Stimulated activated CD4-positive, alpha-beta T cell treated with anti-CD3 and anti-CD28 coated beads, Interleukin-1b, Interleukin-23, amount 100 ng/mL, for 4 hours (primary cell): ENCODE measurements around the gene FGFR4.

ENCODE experiments used
- DNase-seq, 2 donors: peaks; one replicate each; pipeline ENCODE4 v3.0.0-alpha.2; 2020; ENCODE audit warnings: low read depth in 2 of 2

FGFR4 gene

DNA sequence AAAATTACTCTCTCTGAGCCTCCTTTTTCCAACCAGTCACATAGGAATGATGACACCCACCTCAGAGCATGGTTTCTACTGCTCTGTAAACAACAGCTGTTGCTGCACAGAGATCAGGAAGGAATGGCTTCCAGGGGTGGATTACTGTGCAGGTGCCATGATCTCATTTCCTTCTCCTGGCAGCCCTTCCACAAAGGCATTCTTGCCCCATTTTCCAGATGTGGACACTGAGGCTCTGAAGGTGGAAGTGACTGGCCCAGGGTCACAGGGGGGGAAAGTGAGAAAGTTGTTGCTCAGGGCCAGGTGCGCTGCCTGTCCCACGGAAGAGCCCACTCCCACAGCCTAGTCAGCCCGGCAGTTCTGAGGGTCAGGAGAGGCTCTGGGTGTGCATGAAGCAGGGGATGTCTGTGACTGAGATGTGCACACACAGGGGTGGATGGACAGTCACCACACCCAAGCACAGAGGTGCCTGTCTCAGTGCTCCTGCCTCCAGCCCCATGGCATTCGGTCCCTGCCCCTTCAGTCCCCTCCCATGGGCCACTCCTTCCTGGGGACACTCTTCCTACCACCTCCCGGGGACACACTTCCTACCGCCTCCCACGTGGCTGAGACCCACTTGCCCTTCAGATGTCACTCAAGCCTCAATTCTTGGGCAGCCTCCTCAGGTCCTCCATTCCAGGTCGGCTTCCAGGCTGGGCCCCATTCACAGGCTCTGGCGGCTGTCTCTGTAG is 17.0 kb downstream of the FGFR4 start:
- no peak for DNase-seq

DNA sequence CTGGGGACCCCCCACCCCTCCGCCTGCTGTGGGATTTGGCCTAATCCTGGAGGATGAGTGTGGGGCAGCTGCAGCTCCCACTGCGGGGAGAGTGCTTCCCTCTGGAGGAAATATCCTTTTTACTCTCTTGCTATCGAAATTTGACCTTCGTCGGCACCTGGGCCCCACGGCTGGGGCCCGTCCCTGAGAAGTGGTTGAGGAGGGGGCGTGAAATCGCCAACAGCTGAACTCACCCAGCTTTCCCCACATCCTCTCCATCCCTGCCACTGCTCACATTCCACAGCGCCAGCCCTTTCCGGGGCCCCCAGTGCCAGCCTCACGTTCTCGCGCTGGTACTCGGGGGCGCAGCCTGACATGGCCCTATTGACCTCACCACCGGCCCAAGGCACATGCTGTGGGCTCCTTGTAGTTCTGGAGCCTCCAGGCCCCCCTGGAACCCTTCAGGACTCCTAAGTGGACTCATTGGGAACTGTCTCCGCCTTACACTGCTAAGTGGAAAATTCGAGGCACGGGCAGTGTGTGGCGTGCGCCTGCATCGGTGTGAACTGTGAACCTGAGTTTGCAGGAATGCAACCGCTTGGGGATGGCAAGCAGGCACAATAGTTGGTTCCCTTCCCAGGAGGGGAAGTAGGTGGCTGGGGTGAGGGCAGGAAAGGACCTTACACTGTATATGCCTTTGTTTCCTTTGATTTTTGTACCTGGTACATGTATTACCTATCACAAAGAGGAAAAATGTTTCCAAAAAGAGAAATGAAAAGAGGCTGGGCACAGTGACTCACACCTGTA is 19.2 kb downstream of the FGFR4 start:
- DNase-seq, result no peak

DNA sequence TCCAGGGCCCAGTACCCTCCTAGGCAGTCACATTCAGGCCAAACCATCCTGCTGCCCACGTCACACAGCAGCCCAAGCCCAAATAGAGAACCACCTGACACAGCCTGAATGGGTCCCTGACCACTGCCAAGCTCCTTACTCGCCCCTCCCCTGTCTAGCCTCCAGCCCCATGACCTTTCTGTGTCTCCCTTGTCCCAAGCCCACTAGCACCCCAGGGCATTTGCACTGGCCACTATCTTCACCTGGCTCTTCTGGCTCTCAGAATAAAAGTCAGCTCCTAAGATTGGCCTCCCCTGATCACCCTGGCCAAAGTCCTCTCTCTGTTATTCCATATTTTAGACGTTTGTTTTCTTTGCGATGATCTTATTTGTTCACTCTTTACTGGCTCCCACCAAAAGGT is 20.4 kb downstream of the FGFR4 start:
- no peak for DNase-seq

DNA sequence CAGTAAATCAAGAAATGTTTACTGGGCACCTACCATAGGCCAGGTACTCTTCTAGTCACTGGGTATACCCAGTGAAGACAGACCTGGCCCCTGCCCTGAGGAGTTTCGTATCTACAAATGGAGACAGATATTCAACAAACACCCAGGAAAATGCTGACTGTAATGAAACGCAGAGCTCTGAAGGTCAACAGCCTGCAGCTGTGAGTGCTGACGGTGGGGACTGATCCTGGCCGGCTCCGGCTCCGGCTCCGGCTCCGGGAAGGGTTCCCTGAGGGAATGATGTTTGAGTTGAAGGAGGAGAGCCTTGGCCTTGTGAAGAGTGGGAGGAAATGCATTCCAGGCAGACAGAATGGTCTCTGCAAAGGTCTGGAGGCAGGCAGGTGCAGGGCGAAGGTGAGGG is 23.1 kb downstream of the FGFR4 start:
- no peak for DNase-seq

DNA sequence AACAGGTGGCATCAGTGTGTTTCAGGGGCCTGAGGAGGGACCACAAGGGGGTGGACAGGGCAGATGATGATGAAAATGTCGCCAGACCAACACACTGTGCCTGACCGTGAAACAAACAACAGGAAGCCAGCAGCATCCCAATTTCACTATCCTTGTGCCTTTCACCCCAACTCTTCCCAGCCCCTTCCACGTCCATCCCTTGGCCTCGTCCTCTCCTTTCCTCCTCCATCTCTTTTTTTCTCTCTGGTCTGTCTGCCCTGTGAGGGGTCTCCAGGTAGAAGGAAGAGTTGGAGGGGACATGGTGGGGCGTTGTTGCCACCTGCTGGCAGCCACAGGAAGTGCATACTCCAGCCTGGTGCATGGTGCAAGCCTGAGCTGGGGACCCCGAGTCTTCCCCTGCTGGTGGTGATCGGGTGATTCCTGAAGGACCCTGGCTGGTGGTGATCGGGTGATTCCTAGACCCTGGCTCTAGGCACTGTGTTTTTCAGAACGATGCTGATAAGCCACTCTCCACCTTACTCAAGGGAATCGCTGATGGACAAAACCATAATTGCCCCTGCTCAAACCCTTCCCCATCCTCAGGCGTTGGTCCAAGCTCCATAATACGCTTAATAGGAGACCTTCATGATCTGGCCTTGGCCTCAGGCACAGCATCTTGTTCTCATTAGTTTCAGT is 25.1 kb downstream of the FGFR4 start:
- peak; percentile 53 to 55 for DNase-seq

DNA sequence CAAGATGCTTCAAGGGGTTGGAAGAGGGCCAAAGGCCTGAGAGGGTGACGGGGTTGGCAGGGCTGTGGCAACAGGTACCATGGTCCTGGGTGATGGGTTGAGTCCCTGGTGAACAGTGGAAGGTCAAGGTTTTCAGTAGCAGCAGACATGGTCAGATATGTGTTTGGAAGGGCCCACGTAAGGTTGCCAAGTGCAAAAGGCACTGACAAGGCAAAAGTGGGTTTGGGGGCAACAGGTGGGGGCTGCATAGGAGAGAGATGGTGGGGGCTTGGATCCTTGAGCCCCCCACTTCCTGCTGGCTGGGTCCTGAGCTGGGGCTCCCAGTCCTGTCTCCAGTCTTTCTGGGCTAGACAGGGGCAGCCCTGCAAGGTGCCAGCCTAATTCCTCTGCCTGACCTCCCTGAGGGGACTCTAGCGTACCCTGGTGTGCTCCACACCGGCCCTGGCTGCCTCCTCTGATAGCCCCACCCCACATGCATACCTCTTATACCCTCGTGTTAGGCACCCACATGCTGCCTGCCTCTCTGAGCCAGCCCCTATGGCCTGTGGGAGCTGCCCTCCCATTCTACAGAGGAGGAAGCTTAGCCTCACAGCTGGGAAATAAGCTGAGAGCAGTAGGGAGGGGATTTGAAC is 26.0 kb downstream of the FGFR4 start:
- DNase-seq, result no peak

DNA sequence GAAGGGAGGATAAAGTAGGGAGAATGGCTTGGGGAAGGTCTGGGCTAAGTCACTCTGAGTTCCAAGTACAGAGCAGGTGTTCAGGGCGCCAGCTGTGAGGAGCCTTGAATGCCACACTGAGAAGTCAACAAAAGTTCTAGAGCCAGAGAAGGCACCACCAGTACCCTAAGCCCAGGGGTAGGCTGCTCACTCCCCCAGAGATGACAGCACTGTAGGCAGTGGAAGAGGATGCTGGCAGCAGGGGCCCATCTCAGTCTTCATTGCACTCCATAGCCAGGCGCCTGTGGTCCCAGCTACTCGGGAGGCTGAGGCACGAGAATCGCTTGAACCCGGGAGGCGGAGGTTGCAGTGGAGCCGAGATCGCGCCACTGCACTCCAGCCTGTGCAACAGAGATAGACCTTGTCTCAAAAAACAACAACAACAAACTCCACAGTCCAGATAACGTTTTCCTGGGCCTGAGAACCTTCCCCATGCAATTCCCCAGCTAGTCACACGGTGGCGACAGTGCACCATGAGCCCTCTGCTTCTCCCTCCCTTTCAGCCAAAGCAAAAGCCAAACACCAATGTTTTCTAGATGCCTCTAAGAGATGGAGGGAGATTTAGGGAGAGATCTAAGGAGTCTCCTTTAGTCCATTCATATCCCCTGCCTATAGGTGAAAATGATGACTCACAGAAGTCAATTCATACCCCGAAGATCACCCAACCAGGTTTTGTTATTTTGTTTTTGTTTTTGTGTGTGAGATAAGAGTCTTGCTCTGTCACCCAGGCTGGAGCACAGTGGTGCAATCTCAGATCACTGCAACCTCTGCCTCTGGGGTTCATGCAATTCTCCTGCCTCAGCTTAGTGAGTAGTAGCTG is 27.1 kb downstream of the FGFR4 start:
- DNase-seq, result peak; percentile 70 to 81

DNA sequence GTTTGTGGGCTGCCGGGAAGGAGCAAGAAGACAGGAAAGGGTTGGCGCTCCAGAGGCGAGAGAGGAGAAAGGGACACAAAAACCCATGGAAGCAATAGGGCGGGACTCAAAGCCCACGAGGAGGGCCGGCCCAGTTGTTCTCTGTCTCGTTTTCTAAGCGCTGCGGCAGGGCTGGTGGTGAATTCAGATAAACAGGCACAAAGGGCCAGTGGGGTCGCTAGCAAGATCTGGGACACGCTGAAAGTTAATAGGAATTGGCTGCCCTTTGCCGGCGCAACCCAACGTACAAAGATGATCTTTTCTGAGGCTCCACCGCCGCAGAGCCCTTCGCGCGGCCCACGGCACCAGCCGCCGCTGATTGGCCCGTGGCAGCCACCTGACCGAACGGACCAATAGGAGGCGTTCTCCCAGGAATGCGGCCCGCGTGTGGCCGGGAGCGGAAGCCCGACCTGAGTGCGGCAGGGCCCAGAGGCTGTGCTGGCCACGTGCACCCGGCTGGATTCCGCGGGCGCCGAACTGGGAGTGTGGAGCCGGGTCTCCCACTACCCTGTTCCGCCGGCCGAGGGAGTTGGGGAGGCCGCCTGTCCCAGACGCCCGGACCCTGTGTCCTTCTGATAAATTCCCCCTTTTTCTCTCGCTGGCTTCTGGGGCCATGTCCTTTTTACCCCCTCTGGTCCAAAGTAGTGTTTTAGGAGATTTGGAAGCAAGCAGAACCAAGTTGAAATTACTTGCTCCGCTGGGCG is 30.1 kb downstream of the FGFR4 start:
- DNase-seq, result peak; percentile 75

DNA sequence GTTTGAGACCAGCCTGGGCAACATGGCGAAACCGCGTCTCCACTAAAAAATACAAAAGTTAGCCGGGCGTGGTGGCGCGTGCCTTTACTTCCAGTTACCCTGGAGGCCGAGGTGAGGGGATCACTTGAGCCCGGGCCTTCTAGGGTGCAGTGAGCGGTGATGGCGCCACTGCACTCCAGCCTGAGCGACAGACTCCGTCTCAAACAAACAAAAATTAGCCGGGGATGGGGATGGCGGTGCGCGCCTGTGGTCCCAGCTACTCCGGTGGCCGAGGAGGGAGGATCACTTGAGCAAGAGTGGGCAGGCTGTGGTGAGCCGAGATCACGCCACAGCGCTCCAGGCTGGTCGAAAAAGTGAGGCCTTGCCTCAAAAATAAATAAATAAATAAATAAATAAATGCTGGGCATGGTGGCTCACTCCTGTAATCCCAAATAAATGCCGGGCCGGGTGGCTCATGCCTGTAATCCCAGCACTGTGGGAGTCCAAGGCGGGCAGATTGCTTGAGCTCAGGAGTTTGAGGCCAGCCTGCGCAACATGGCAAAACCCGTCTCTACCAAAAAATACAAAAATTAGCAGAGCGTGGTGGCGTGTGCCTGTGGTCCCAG is 30.8 kb downstream of the FGFR4 start:
- DNase-seq, result no peak

DNA sequence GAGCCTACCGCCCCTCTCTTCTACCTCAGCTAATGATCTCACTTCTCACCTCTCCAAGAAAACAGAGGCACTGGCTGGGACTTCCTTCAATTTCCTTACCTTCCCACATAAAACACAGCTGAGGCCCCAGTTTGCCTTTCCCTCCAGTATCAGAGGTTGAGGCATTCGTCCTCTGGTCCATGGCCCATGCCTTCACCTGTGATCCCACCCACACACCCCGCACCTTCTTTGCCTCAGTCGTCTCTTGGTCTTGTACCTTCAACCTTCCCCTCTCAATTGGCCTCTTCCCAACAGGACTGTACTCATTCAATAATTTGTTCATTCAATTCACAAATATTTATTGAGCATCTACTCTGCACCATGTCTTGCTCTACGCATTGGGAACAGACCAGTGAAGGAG is 35.9 kb downstream of the FGFR4 start:
- no peak for DNase-seq

DNA sequence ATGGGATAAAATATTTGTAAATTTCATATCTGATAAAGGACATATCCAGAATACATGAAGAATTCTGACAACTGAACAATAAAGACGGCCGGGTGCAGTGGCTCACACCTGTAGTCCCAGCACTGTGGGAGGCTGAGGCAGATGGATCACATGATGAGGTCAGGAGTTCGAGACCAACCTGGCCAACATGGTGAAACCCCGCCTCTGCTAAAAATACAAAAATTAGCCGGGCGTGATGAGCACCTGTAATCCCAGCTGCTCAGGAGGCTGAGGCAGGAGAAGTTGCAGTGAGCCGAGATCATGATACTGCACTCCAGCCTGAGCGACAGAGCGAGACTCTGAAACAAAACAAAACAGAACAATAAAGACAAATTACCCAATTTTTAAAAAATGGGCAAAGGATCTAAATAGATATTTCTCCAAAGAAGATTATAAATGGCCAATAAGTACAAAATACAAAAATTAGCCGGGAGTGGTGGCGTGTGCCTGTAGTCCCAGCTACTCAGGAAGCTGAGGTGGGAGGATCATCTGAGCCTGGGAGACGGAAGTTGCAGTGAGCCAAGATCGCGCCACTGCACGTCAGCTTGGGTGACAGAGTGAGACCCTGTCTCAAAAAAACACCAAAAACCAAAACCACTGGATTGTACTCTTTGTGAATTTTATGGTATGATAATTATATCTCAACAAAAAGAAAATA is 37.2 kb downstream of the FGFR4 start:
- no peak for DNase-seq

DNA sequence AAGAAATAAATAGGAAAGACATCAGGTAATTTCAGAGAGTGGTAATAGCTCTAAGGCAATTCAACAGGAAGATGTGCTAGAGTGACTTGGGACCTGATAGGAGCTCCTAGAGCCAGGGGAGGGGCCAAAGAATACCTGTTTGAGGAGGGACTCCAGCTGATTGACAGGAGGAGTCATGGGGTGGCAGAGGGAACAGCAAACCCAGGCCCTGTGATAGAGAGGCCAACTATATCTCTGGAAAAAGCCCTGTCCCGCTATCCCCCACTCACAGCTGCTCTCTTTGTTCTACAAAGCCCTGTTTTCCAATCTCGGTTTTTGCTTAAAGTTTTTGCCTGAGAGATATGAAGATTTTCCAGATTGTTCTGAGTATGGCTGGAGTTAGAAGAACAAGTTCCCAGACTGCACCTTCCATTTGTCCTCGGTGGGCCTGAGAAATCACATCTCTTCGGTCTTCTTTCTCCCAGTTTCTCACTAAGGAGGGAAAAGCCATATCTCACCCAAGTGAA is 37.8 kb downstream of the FGFR4 start:
- no peak for DNase-seq

DNA sequence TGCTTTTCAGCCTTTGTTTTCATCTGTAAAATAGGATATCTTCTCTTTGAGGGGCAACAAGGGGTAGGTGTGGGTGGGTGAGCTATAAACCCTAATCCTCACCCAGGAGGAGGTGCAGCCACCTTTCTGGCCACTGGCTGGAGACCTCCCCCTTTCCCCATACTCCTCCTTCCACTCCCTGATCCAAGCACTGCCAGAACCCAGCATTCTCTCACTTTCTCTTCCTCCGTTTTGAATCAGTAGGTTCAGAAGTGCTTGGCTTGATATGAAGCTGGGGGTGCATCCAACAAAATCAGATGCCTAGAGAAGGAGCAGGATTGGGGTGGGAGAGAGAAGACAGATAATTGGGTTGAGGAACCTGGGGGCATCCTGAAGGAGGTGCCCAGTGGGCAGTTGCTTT is 40.1 kb downstream of the FGFR4 start:
- no peak for DNase-seq

DNA sequence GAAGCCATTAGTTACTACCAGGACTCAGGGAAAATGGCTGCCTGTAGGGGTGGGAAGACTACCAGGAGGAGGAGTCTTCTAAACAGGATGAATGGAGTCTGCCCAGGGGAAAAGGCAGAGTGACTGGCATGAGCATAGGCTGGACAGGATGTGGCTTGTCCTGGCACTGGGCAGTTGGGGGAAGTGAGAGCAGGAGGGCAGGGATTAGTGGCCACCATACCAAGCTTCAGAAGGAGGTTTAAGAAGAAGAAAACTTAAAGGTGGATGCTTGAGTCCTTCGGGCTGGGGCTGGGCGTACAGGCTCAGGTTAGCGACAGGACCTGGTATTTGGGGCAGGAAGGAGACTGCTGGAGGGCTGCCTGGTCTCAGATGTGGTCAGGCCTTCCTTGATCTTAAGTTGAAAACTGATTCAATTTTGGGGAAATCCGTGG is 41.9 kb downstream of the FGFR4 start:
- DNase-seq, result no peak

DNA sequence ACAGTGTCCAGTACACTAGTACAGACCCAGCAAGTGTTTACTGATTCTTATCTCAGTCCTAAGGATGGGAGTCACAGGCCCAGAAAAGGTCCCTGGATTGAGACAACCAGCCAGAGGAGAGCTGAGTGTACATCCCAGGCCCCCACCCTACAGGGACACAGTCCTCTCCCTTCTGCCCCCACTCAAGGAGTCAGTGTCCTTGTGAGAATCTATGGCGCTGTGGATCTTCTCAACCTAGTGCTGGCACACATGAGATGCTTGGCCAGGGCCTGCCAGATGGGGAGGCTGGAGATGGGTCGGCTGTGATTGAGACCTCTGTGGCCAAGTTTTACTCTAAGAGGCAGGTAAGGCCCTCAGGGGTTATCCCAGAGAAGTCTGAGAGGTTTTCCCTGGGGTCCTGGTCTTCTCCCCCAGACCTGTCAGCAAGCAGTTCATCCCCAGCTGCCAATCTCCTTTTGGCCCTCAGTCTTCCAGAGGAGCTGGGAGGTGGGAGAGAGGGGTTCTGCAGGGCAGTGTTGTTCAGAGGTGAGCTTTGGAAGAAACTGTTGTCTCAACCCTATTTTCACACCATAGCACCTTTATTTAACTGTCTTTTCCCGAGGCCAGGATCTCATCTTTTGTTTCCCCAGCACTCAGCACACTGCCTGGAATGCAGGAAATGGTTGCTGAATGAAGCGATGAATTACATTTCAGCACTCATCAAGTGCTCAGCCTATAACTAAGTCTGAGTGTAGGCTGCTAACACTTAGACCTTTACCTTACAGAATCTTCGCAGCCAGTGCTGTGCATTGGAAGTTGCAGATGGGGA is 43.7 kb downstream of the FGFR4 start:
- no peak for DNase-seq

DNA sequence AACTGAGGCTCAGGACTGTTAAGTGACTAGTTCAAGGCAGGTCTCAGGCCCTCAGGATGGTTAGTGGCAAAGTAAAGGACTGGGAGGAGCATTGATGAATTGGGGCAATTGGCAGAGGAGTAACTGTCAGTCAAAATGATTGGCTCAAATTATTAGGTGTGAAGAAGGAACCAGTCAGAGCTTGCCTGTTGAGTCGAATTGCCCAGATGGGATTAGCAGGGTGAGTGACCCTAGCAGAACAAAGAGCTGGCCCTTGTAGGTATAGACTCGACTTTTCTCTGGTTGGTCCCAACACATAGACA is 44.3 kb downstream of the FGFR4 start:
- no peak for DNase-seq

DNA sequence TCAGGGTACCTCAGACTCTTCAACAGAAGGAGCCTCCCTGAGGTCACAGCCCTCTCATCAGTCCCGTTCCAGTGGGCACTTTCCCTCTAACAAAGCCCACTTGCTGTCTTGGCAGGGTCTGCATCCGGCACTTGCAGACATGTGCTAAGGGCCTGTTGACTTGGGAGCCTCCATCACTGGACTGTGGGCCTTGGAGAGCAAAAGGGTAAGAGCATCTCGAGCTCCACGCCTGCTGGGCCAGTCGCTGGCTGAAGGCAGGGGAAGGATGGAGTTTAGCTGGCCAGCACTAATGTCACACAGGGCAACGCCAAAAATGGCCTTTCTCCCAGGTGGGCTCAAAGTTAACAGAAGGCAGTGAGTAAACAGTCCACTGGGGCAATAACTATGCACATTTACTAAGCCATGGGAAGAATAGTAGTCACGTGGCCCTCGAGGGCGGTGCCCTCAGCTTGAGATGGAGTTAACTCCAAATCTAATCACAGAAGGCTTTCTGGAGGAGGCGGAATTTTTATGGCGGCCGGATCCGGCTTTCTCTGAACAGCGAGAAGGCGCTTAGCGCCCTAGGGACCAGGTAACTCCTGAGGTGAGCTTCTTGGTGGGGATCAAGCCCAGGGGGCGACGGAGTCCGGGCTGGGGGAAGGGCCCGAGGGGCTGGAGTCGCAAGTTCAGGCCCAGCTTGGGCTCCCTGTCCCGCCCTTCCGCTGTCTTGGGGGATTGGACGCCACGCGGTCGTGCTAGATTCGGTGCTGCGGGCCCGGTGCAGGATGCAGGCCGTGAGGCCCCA is 44.8 kb downstream of the FGFR4 start:
- DNase-seq, result no peak
